SU-DHL-6 (cell line): ENCODE data around the gene RAMP3.

Experiments
- CTCF ChIP-seq: fragments of 200-600 bp; sonication (generic); IDR thresholded peaks from one replicate; pipeline ENCODE4 v1.5.1; 2017; ENCODE audit warnings: antibody characterized with exemption, mild to moderate bottlenecking, low read length, moderate library complexity; ENCODE audit not compliant: insufficient read depth, poor library complexity, severe bottlenecking
- EZH2phosphoT487 ChIP-seq: fragments of 200-600 bp; sonication (generic), shearing (Covaris generic); conservative IDR thresholded peaks from 2 replicates; pipeline ENCODE4 v1.6.1; 2018; ENCODE audit warnings: mild to moderate bottlenecking, antibody characterized with exemption, low read length, moderate library complexity, mixed read lengths

GRCh38 chr7:45162311-45162845 lies 4.8 kb downstream of the RAMP3 start:
- TF ChIP-seq CTCF (no peak), EZH2phosphoT487 (no peak)
